ENCODE data around the gene TBC1D17. TPM values are rescaled to one million over a fixed set of nuclear protein-coding genes. Genes with fewer than 3 reads are reported as not detected.

TBC1D17 gene
- total and polyA plus RNA-seq, 10 of the 15 experiments (the other 5 are each of a cell fraction or from before 2014, with no cell fraction given), result 0.42 to 20.4 (median 11.2) TPM

DNA sequence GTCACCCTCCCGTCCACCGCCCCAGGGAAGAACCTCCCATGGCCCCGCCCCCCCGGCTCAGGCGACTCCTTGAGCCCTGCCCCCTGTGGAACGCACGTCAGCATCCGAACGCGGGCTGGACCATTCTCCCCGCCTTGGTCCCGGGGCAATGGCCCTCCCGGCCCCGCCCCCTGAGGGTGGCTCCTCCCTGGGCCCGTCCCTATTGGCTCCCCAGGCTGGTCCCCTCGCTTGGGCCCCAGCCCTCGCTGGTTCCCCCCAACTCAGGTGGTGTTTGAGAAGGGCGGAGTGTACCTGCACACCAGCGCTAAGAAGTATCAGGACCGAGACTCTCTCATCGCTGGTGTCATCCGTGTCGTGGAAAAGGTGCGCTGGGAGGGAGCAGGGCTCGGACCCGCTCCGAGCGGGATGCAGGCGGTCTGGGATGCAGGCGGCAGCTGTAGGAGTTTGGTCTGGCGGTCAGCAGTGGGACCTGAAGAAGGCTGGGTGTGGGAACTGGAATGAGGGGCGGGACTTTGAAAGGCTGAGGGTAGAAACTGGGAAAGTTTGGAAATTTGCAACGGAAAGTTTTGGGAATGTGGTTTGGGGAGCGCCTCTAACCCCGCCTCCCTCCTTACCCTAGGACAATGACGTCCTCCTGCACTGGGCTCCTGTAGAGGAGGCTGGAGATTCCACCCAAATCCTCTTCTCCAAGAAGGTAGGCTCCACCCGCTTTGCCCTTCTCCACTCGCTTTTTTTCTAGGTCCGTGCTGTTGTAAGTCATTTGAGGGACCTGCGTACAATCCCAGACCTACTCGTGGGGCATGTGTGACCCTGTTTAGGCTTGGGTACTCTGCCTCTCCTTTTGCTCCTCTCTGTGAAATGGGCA lies 609 bp downstream of the TBC1D17 start (continued):
- TF ChIP-seq, protein P1, sequence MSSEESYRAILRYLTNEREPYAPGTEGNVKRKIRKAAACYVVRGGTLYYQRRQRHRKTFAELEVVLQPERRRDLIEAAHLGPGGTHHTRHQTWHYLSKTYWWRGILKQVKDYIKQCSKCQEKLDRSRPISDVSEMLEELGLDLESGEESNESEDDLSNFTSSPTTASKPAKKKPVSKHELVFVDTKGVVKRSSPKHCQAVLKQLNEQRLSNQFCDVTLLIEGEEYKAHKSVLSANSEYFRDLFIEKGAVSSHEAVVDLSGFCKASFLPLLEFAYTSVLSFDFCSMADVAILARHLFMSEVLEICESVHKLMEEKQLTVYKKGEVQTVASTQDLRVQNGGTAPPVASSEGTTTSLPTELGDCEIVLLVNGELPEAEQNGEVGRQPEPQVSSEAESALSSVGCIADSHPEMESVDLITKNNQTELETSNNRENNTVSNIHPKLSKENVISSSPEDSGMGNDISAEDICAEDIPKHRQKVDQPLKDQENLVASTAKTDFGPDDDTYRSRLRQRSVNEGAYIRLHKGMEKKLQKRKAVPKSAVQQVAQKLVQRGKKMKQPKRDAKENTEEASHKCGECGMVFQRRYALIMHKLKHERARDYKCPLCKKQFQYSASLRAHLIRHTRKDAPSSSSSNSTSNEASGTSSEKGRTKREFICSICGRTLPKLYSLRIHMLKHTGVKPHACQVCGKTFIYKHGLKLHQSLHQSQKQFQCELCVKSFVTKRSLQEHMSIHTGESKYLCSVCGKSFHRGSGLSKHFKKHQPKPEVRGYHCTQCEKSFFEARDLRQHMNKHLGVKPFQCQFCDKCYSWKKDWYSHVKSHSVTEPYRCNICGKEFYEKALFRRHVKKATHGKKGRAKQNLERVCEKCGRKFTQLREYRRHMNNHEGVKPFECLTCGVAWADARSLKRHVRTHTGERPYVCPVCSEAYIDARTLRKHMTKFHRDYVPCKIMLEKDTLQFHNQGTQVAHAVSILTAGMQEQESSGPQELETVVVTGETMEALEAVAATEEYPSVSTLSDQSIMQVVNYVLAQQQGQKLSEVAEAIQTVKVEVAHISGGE (CRISPR knock-in tag; IDR thresholded peaks at IDR 0.05), result no peak
- TF ChIP-seq PAX5 (IDR thresholded peaks at IDR 0.05; ENCODE audit: borderline replicate concordance, low read depth, low read length) (no peak), TCF12 (IDR thresholded peaks at IDR 0.05; ENCODE audit: low read depth, low read length) (no peak), RBBP5 (conservative IDR thresholded peaks at IDR 0.05) (no peak), POU2F2 (IDR thresholded peaks at IDR 0.05; ENCODE audit: borderline replicate concordance, low read depth, low read length) (no peak), MEF2B (IDR thresholded peaks at IDR 0.05; ENCODE audit: partially characterized antibody, poor library complexity, severe bottlenecking) (peak; percentile 7), PML (IDR thresholded peaks at IDR 0.05; ENCODE audit: low read length) (no peak), MEF2A (IDR thresholded peaks at IDR 0.05; ENCODE audit: insufficient read depth, low read depth, low read length) (no peak), STAT1 (conservative IDR thresholded peaks at IDR 0.05) (no peak), POLR2AphosphoS5 (IDR thresholded peaks at IDR 0.05; ENCODE audit: low read length) (no peak), SMAD1 (IDR thresholded peaks at IDR 0.05; ENCODE audit: low read depth, partially characterized antibody) (peak; percentile 16), ETV6 (conservative IDR thresholded peaks at IDR 0.05 in 1 of 2, IDR thresholded peaks at IDR 0.05 in 1 of 2; ENCODE audit: borderline replicate concordance in 1 of 2, low read depth in 1 of 2) (no peak), LARP7 (IDR thresholded peaks at IDR 0.05) (no peak; the same call in 1 of the 2 replicates), SMARCA5 (IDR thresholded peaks at IDR 0.05) (no peak), ZNF24 (IDR thresholded peaks at IDR 0.05) (no peak)
- TF ChIP-seq, protein P2, sequence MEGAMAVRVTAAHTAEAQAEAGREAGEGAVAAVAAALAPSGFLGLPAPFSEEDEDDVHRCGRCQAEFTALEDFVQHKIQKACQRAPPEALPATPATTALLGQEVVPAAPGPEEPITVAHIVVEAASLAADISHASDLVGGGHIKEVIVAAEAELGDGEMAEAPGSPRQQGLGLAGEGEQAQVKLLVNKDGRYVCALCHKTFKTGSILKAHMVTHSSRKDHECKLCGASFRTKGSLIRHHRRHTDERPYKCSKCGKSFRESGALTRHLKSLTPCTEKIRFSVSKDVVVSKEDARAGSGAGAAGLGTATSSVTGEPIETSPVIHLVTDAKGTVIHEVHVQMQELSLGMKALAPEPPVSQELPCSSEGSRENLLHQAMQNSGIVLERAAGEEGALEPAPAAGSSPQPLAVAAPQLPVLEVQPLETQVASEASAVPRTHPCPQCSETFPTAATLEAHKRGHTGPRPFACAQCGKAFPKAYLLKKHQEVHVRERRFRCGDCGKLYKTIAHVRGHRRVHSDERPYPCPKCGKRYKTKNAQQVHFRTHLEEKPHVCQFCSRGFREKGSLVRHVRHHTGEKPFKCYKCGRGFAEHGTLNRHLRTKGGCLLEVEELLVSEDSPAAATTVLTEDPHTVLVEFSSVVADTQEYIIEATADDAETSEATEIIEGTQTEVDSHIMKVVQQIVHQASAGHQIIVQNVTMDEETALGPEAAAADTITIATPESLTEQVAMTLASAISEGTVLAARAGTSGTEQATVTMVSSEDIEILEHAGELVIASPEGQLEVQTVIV (IDR thresholded peaks at IDR 0.05; ENCODE audit: borderline replicate concordance, partially characterized antibody), result no peak
- TF ChIP-seq, protein P3, sequence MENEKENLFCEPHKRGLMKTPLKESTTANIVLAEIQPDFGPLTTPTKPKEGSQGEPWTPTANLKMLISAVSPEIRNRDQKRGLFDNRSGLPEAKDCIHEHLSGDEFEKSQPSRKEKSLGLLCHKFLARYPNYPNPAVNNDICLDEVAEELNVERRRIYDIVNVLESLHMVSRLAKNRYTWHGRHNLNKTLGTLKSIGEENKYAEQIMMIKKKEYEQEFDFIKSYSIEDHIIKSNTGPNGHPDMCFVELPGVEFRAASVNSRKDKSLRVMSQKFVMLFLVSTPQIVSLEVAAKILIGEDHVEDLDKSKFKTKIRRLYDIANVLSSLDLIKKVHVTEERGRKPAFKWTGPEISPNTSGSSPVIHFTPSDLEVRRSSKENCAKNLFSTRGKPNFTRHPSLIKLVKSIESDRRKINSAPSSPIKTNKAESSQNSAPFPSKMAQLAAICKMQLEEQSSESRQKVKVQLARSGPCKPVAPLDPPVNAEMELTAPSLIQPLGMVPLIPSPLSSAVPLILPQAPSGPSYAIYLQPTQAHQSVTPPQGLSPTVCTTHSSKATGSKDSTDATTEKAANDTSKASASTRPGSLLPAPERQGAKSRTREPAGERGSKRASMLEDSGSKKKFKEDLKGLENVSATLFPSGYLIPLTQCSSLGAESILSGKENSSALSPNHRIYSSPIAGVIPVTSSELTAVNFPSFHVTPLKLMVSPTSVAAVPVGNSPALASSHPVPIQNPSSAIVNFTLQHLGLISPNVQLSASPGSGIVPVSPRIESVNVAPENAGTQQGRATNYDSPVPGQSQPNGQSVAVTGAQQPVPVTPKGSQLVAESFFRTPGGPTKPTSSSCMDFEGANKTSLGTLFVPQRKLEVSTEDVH (IDR thresholded peaks at IDR 0.05; ENCODE audit: low read depth, partially characterized antibody), result no peak
- TF ChIP-seq, protein P4, sequence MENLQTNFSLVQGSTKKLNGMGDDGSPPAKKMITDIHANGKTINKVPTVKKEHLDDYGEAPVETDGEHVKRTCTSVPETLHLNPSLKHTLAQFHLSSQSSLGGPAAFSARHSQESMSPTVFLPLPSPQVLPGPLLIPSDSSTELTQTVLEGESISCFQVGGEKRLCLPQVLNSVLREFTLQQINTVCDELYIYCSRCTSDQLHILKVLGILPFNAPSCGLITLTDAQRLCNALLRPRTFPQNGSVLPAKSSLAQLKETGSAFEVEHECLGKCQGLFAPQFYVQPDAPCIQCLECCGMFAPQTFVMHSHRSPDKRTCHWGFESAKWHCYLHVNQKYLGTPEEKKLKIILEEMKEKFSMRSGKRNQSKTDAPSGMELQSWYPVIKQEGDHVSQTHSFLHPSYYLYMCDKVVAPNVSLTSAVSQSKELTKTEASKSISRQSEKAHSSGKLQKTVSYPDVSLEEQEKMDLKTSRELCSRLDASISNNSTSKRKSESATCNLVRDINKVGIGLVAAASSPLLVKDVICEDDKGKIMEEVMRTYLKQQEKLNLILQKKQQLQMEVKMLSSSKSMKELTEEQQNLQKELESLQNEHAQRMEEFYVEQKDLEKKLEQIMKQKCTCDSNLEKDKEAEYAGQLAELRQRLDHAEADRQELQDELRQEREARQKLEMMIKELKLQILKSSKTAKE (IDR thresholded peaks at IDR 0.05; ENCODE audit: low read depth, poor library complexity, severe bottlenecking), result no peak
